MM.1S (cell line): ENCODE data around the gene HOATZ.

ENCODE experiments used
- DNase-seq: peaks from one replicate; pipeline ENCODE4 v3.0.0-alpha.2; 2015
- H2AFZ ChIP-seq: fragments of 300-600 bp; sonication (generic); 2 replicates; pipeline ENCODE4 v1.6.0; 2016; ENCODE audit warnings: antibody characterized with exemption, low read length
- H3F3A ChIP-seq: fragments of 300-600 bp; sonication (generic); 2 replicates; pipeline ENCODE4 v1.6.1; 2016; ENCODE audit warnings: mild to moderate bottlenecking, antibody characterized with exemption, low read length, moderate library complexity, mixed read lengths; ENCODE audit not compliant: insufficient read depth
- H3K27ac ChIP-seq: fragments of 300-600 bp; sonication (generic); 2 replicates; pipeline ENCODE4 v1.5.1; 2016; ENCODE audit warnings: mild to moderate bottlenecking, low read length
- H3K27me3 ChIP-seq: fragments of 300-600 bp; sonication (generic); replicated peaks from 2 replicates; pipeline ENCODE4 v1.6.0; 2016; ENCODE audit warnings: low read length; ENCODE audit not compliant: insufficient read depth
- H3K36me3 ChIP-seq: fragments of 300-600 bp; sonication (generic); replicated peaks from 2 replicates; pipeline ENCODE4 v1.6.1; 2016; ENCODE audit warnings: mild to moderate bottlenecking, low read length, mixed read lengths; ENCODE audit not compliant: insufficient read depth
- H3K4me1 ChIP-seq: fragments of 300-600 bp; sonication (generic); 2 replicates; pipeline ENCODE4 v1.6.1; 2016; ENCODE audit warnings: low read length, mixed read lengths
- H3K4me2 ChIP-seq: fragments of 300-600 bp; sonication (generic); 2 replicates; pipeline ENCODE4 v1.6.0; 2016; ENCODE audit warnings: low read depth, low read length
- H3K4me3 ChIP-seq: fragments of 300-600 bp; sonication (generic); 2 replicates; pipeline ENCODE4 v1.5.1; 2016; ENCODE audit warnings: low read length, mixed read lengths
- H3K79me2 ChIP-seq: fragments of 300-600 bp; sonication (generic); 2 replicates; pipeline ENCODE4 v1.6.1; 2016; ENCODE audit warnings: mixed run types, low read length, mixed read lengths
- H3K9ac ChIP-seq: fragments of 300-600 bp; sonication (generic); 2 replicates; pipeline ENCODE4 v1.6.1; 2016; ENCODE audit warnings: low read length, mixed read lengths
- H3K9me2 ChIP-seq: fragments of 300-600 bp; sonication (generic); replicated peaks from 2 replicates; pipeline ENCODE4 v1.6.1; 2016; ENCODE audit warnings: mild to moderate bottlenecking, low read length, mixed read lengths; ENCODE audit not compliant: insufficient read depth
- H3K9me3 ChIP-seq: fragments of 300-600 bp; sonication (generic); replicated peaks from 2 replicates; pipeline ENCODE4 v1.6.1; 2016; ENCODE audit warnings: mild to moderate bottlenecking, low read length, mixed read lengths; ENCODE audit not compliant: insufficient read depth
- H4K20me1 ChIP-seq: fragments of 300-600 bp; sonication (generic); 2 replicates; pipeline ENCODE4 v1.6.1; 2016; ENCODE audit warnings: mild to moderate bottlenecking, low read length, moderate library complexity, mixed read lengths; ENCODE audit not compliant: insufficient read depth
- CTCF ChIP-seq: fragments of 300-600 bp; sonication (generic); IDR thresholded peaks from 2 replicates; pipeline ENCODE4 v1.5.1; 2016; ENCODE audit warnings: antibody characterized with exemption, low read length, mixed read lengths
- EZH2 ChIP-seq: fragments of 300-600 bp; sonication (generic); optimal IDR thresholded peaks from 2 replicates; pipeline ENCODE3; 2017; ENCODE audit warnings: low read depth, mild to moderate bottlenecking, antibody characterized with exemption, low read length, mixed read lengths
- EZH2phosphoT487 ChIP-seq: fragments of 300-600 bp; sonication (generic); IDR thresholded peaks from 2 replicates; pipeline ENCODE4 v1.6.1; 2018; ENCODE audit warnings: antibody characterized with exemption, low read length

Gene HOATZ

GRCh38 chr11:111550258-111550657 is 35.7 kb downstream of the HOATZ start:
- Histone ChIP-seq H3K4me2 (no peak overlapping the region), H3K9me2 (no peaks in the 10 kb centered on the region), H3K36me3 (no peaks in the 10 kb centered on the region), H3K9me3 (no peaks in the 10 kb centered on the region), H3K27me3 (no peaks in the 10 kb centered on the region), H3K4me3 (no peak overlapping the region), H2AFZ (no peak overlapping the region), H3K9ac (no peak overlapping the region), H3K27ac (no peak overlapping the region), H3K79me2 (no peaks in the 10 kb centered on the region), H4K20me1 (no peaks in the 10 kb centered on the region), H3F3A (no peaks in the 10 kb centered on the region), H3K4me1 (peaks cover 5% of the 10 kb centered on the region; the same call in 1 of the 2 replicates)
- TF ChIP-seq EZH2 (no peak), EZH2phosphoT487 (no peak), CTCF (no peak)
- DNase-seq: no peak

- TF ChIP-seq EZH2phosphoT487 (no peak), CTCF (no peak), EZH2 (no peak)
- H3K4me3 ChIP-seq: no peak overlapping the region
- H3K4me1 ChIP-seq: peaks cover 11% of the 10 kb centered on the region; the same call in 1 of the 2 replicates
- H3K9ac ChIP-seq: no peak overlapping the region
- H3K36me3 ChIP-seq: no peaks in the 10 kb centered on the region
- no peaks in the 10 kb centered on the region for H3K27me3 ChIP-seq
- H3K27ac ChIP-seq: no peak overlapping the region
- no peaks in the 10 kb centered on the region for H3K79me2 ChIP-seq
- no peaks in the 10 kb centered on the region for H4K20me1 ChIP-seq
- DNase-seq: no peak
- H3F3A ChIP-seq: no peaks in the 10 kb centered on the region
- no peak overlapping the region for H3K4me2 ChIP-seq
- no peak overlapping the region for H2AFZ ChIP-seq
- H3K9me2 ChIP-seq: no peaks in the 10 kb centered on the region
- no peaks in the 10 kb centered on the region for H3K9me3 ChIP-seq
Measured at GRCh38 chr11:111554532-111554931, 40.0 kb downstream of the HOATZ start.

- Histone ChIP-seq H3K4me3 (no peak overlapping the region), H3K27me3 (no peaks in the 10 kb centered on the region), H2AFZ (no peak overlapping the region), H3K4me2 (no peak overlapping the region), H4K20me1 (no peaks in the 10 kb centered on the region), H3K9ac (no peak overlapping the region), H3K79me2 (no peaks in the 10 kb centered on the region), H3K9me2 (no peaks in the 10 kb centered on the region), H3K9me3 (no peaks in the 10 kb centered on the region), H3F3A (no peaks in the 10 kb centered on the region), H3K27ac (no peak overlapping the region), H3K36me3 (no peaks in the 10 kb centered on the region), H3K4me1 (peaks cover 11% of the 10 kb centered on the region; the same call in 1 of the 2 replicates)
- no peak for DNase-seq
- TF ChIP-seq EZH2phosphoT487 (no peak), CTCF (peak; percentile 9; the same call in 1 of the 2 replicates), EZH2 (no peak)
Measured at GRCh38 chr11:111555255-111555654, 40.7 kb downstream of the HOATZ start.
